Skin of body (tissue), 2 donors: ENCODE measurements around the gene PPARG. TPM values are rescaled to one million over a fixed set of nuclear protein-coding genes. Genes with fewer than 3 reads are reported as not detected.

Experiments
- DNase-seq: peaks from one replicate; lab custom pipeline; 2025; lab: John Stamatoyannopoulos, UW
- total RNA-seq: library from RNA; depleted of rRNA; stranded (reverse); fragments of >200 nt; gene quantifications from one replicate; pipeline ENCODE4 v1.2.3, GENCODE V29; 2014

Gene PPARG
- total RNA-seq, 1 donor from 2014 or later = 72.8 TPM

DNA sequence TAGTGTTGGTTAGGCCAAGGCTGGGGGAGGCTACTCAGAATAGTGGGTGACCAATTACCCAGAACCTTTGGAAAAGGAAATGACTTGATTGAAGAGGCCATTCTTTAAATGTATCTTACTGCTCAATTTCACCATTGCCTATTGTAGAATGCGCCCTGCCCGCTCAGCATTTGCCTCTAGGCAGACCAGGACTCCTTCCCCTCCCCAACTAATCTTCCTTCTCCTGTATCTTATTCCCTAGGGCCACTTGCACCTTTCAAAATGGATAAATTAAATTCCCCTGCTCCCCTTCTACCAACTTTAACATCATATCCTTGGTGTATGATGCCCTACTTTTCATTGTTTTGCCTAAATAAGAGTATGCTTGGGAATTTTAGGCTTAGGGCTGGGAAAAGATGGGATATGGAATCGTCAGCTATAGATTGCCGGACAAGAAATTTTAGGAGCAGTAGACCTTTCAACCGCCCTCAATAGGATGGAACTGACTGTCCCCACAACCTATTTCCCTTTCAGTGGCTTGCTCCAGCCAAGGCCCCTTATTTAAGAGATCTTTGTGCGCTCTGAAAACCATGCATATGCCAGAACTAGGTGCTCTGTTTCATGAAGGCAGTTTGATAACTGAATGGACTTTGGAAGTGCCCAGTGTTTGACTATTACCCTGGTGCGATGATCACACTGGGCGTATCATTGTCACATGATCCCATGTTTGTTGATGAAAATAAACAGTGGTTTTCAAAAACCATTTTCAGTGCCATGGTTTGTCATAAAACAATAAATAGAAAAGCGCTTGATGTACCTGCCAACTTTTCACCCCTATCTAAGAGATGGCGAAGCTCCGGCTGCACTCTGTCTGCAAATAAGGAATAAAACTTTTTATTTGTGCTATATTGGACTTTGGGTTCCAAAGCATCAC is 121.1 kb downstream of the PPARG start:
- no peak for DNase-seq

DNA sequence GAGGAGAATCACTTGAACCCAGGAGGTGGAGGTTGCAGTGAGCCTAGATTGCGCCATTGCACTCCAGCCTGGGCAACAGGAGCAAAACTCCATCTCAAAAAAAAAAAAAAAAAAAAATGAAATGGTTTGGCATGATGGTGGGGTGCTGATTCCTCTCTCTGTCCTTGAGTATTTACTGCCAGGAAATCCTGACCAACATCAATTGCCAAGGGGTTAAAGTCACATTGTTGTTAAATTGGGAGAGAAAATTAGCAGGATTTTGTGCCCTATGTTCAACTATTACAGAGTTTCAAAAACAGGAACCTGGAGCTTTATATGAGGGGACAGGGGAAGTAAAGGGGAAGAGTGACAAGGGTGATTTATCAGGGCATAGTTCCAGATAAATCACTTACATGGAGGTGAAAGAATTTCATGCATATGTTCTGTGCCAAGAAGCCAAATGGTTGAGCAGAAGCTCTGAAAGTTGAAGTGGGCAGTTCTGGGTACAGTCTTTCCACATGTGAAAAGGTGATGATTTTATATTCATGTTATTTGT is 124.9 kb downstream of the PPARG start:
- DNase-seq = no peak

DNA sequence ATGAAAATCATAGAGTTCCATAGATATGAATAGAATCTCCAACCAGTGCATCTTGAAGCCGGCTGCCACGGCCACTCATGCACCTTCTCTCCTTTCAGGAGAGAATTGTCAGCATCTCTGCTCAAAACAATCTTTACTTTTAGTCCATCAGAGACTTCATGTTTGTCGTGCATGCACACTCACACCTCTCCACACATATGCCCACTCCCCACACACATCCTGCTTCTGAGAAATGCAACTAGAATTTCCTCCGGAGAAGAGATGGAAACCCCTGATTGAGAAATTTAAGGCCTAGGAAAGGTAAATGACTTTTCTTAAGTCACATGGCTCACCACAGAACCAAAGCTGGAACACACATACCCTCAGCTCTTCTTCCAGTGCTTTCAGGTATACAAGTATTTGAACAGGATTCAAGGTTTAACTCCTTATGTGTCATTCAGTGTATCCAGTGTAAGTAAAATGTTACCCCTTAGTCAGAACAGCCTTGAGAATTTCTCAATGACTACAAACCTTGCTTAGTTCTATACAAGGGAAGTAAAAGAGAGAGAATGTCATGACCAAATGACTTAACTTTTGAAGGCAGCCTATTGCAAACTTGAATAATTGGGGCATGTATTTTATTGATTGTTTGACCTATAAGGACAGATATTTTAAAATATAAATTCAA is 126.3 kb downstream of the PPARG start:
- DNase-seq = no peak

DNA sequence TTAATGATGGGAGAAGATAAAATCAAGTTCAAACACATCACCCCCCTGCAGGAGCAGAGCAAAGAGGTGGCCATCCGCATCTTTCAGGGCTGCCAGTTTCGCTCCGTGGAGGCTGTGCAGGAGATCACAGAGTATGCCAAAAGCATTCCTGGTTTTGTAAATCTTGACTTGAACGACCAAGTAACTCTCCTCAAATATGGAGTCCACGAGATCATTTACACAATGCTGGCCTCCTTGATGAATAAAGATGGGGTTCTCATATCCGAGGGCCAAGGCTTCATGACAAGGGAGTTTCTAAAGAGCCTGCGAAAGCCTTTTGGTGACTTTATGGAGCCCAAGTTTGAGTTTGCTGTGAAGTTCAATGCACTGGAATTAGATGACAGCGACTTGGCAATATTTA is 127.9 kb downstream of the PPARG start:
- DNase-seq = no peak

DNA sequence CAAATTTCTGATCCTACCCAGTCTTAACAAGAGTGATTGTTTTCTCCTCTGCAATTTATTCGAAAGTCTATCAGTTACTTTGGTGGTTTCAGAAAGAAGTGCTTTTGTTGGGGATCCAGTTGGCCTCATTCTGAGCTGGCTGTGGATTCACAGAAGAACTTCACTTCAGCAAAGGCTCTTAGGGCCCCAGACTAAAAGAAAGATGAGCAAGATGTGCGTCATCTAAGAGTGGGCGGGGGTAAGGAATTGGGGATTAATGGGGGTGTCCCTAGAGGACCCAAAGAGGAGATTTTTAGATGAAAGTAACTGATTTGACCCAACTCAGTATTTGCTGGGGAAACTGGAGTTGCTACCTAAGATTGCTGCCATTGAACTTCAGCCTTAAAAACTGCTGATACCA is 131.5 kb downstream of the PPARG start:
- DNase-seq = no peak

DNA sequence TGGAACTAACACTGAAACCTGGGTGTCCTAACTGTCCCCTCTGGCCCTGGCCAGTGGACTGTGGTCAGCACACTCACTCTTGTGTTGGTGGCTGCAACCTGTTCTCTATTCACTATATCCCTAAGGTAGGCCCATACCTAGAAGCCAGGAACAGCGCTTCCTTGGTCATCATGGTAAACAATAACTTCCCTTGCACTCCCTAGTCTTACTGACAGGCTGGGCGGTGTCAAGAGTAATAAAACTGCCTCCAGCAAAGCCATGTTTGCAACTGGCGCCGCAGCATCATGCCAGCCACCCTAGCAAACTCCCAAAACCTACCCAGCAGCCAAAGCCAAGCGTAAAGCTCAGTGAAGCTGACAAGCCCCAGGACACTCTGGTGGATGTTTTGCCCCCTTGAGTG is 132.3 kb downstream of the PPARG start:
- DNase-seq = no peak

DNA sequence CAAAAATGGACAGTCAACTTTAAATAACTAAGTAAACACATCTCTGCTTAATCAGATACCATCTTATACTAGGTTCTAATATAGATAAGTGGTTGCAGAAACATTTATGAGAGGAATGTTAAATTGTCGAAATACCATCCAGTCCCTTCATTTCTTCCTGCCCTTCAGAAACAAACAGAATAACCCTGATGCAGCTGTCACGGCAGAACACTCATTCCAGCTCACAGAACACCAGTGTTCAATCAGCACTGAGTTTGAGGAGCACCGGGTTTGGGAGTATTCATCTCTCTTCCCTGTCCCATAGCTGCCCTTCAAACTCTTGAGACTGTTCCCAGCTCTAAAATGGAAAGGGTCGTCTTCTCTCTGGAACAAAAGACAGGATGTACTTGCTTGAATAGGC is 134.3 kb downstream of the PPARG start:
- DNase-seq = no peak

DNA sequence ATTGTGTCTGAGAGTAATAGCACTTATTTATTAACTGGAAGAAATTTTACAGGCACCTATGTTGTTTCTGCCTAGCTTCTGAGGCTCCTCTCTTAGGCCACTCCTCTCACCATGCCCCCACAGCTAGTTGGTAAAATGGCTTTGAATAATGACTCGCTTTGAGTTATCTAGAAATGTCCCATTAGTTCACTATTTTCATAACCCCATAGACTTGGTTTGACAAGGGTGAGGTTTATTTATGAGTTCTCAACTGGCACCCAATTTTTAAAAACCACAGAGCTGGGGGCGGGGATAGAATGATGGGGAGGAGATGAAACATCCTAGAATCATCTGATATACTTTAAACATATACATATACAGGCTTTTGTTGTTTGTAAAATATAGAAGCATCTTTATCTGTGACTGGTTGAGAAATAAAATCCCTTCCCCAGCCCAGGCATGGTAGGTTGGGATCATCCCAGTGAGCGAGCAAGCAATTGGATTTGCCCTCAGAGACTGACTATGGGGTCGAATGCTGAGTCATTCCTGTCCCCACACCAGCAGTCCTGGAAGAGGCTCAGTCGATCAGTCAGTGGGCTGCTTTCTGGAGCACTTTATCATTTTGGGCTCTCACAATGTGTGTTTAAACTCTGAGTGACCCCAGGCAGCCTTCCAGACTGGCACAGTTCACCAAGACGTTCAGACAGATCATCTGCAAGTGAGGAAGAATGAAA is 135.2 kb downstream of the PPARG start:
- no peak for DNase-seq

DNA sequence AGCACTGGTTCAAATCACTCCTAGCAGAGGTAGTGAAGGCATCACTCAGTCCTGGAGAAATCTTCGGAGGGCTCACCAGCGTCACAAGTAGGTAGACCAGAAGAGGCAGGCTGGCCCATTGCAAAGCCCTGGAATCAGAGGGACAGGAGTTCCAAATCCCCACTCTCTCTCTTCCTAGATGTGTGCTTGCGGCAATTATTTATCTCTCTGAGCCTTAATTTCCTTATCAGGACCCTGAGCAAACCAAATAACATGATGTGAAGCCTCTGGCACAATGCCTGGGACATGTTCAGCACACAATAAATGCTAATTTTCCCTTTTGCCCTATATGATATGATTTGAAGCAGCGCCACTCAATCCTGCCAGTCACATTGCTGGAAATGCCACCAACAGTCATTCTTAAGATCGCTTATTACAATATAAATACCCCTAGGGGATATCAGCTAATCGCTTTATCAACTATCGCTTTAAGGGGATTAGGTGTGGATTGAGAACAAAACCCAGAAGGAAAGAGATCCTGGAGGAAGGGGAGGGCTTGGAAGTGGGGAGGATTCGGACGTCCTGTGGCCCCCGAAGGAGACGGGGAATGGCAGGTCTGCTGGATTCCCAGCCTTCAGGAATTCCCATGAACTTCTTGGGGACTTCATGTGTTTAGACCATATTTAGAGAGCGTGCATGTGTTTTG is 135.9 kb downstream of the PPARG start:
- no peak for DNase-seq

DNA sequence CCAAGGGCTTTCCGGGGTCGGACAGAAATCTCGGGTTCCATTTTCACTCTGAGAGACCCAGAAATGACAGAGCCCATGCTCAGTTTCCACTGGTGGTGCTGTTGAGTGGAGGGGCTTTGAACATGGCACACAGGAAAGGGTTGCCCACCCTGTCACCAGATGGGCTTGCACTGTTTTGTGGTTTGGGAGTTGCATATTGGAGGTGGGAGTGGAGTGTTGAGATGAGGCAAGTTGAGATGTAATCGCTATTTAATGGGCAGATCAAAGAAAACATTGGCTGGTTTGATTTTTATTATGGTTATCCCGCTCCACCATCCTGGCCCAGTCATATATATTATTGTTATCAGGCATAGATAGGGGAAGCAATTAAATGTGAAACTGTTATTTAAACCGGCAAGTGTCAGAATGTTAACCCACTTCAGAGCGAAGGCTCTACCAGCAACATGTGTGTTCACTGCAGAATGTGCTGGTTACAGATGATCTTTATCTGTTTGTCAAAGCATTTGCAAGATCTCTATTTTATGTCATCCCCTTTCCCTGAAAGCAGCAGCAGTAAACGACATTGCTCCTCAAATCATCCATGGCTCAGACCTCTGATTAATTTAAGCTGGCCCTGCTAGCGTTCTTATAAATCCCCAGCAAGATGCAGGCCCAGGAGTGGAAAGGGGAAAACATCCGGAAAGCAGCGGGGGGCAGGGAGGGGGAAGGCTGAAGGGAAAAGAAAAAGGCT is 137.1 kb downstream of the PPARG start:
- peak; percentile 54 for DNase-seq

DNA sequence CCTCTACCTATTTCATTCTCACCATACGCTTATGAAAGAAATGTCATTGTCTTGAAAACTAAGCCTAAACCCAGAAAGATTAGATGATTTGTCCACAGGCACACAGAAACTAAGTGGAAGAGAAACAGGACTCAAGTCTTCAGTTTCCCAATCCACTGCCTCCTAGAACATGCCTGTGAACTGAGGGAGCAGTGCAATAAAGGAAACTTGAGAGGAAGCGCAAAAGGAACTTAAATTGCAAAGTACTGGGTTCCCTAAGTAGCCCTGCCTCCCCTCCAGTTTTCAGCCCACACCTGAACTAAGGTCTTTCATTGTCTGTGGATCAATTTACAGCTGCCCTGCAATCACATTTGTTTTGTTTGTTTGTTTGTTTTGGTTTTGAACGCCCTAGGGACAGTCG is 138.7 kb downstream of the PPARG start:
- no peak for DNase-seq

DNA sequence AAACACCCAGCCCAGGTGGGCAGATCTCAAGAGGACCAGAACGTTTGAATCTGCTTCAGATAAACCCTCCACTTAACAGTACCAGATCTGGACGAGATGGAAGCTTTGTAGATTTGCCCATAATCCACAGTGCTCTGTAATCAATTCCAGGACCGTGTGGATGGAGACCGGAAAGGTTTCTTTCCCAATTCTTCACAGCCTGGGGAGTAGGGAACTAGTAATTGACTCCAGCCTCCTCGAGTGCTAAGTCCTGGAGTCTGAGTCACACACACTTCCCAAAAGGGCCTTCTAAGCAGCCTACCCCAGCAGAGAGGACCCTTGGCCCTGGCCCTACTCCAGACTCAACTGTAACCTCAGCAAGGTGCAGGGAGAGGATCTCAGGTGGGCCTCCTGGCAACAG is 139.3 kb downstream of the PPARG start:
- peak; percentile 21 for DNase-seq

DNA sequence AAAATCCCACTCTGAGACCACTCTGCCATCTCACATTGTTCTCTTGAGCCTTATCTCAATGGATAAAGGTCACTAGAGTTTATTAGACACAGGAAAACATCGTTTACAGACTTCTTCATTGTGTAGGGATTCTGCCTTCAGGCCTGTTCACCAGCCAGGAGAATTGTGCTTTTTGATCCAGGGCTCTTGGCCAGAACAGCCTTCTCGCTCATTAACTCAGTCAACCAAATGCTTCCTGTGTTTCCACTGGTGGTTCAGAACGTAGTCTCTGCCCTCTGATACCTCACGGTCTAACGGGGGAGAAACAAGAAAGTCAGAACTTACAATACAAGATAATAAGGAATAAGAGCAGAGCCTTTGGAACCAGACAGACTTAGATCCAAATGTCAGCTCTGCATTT is 141.2 kb downstream of the PPARG start:
- DNase-seq = no peak

DNA sequence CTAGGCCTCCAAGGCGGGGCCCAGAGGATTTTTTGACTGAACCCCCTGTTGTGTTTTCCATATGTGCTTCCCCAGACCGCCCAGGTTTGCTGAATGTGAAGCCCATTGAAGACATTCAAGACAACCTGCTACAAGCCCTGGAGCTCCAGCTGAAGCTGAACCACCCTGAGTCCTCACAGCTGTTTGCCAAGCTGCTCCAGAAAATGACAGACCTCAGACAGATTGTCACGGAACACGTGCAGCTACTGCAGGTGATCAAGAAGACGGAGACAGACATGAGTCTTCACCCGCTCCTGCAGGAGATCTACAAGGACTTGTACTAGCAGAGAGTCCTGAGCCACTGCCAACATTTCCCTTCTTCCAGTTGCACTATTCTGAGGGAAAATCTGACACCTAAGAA is 145.0 kb downstream of the PPARG start:
- no peak for DNase-seq

DNA sequence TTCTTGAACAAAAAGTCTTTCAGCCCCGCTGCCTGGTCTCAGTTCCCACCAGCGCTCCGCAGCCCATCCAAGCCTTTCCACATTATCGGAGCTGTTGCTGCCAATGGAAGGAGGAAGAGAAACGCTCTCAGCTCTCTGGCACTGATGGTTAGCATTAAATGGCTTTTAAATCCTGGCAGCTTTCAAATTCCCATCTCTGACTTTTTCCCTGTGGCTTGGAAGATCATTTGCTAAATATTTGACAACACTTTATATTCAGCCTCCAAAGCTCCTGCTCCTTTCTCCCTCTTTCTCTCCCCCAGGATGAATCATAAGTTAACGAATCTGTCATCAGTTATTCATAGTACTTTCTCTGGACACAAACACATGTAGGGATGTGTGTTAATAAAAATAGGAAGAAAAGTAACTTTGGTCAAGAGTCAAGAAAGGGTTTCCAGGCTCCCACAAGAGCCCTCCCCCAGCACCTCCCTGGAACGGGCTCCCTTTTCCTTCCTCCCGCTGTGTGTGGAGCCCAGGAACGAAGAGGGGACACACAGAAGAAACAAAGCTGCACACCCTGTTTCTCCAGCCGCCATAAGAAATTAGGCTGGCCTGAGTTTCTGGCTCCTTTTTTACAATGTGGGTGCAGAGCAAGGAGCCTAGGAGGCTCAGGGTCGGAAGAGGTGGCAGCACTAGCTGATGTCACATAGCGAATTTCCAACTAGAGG is 147.8 kb downstream of the PPARG start:
- DNase-seq = peak; percentile 95

DNA sequence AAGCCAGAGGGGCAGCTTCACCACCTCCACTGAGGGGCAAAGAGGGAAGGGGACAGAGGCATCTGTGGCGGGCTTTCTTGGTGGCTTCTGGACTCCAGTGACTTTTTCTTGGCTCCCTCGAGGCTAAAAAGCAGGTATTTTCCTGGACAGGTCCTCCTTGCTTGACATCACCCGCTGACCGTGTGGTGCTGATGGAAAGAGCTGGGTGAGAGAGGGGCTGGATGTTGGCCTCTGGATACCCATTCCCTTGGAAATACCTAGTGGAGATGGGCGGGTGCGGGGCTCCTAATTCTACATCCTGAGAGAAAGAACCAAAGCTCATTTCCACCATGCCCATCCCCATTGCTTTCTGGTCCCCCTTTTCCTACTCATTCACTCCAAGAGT is 148.3 kb downstream of the PPARG start:
- no peak for DNase-seq

DNA sequence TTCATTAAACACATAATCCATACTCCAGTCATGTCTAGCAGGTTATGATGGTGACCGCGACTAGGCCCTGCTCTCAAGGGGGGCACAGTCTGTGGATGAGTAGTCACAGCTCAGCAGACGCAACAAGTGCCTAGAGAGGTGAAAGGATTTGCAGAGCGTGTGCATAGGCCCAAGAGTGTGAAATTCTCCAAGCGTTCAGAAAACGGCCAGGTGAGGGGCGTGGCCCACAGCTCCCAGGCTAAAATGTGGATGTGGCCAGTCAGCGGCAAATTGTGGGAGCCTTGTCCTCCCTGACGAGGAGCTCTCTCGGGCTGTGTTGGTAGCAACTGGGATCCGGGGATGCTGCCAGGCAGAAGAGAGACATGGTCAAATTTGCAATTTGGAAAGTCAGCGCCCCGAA is 149.0 kb downstream of the PPARG start:
- DNase-seq = no peak

DNA sequence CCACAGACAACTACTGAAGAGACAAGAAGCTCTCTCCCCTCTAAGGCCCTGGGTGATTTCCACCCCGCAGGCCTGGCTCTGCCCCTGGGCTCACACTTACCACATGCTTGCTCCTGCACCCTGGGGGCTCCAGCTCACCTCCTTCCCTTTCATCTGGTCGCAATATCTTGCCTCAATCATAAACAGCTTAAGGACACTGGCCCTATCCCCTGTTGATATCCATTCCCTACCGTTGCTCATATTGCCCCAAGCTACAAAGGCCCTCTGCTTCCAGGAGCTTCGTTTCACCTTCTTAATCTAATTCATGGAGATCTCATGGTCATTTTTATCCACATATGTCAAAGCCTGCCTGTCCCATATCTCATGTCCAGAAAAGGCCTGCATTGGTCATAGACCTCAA is 149.4 kb downstream of the PPARG start:
- DNase-seq = no peak

DNA sequence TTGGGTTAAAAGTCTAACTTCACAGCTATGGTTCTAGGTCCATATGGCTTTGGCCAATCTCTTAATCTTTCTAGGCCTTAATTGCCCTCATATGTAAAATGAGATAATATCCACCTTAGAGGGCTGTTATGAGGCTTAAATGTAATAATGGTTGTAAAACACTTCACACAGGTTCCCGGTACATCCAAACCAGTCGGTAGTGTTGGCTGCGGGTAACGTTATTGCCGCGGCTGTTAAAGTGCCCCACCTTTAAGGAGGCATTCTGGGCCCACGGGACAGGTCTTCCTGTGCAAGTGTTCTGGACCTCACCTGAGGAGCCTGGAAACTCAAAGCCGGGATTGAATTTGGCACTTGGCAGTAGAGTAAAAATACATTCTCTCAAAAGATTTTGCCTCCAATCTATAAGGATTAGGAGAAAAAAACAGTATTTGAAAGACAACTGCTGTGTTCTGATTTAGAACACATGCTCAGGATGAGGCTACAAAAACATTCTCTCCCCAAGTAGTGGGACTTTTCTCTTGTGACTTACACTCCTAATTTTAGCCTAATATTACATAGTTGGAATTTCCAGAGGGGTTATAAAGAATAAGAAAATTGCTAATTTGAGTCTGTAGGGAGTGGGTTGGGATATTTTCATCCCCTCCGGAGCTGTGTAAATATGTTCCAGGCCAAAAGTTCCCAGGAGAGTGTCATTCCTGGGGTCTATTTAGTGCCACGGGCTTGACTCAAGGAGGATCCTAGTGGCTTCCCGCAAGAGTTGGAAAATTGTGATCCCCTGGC is 150.5 kb downstream of the PPARG start:
- peak; percentile 81 for DNase-seq
